IPS-20b (cell line): ENCODE measurements around the gene FSTL4.

Experiments
- H3K27ac ChIP-seq: one replicate; pipeline ENCODE4 v1.5.1; 2013; ENCODE audit warnings: low read length
- H3K27me3 ChIP-seq: 2 replicates; pipeline ENCODE4 v1.6.1; 2013; ENCODE audit warnings: mild to moderate bottlenecking, low read length, inconsistent platforms; ENCODE audit not compliant: insufficient read depth
- H3K36me3 ChIP-seq: 2 replicates; pipeline ENCODE4 v1.6.1; 2013; ENCODE audit warnings: low read depth, mild to moderate bottlenecking, inconsistent platforms, low read length, moderate library complexity; ENCODE audit not compliant: insufficient read depth
- H3K4me1 ChIP-seq: 2 replicates; pipeline ENCODE4 v1.6.1; 2013; ENCODE audit warnings: mild to moderate bottlenecking, control low read depth, inconsistent platforms, low read length, moderate library complexity; ENCODE audit not compliant: insufficient read depth
- H3K4me3 ChIP-seq: 2 replicates; pipeline ENCODE4 v1.5.1; 2013; ENCODE audit warnings: mild to moderate bottlenecking, low read length, inconsistent platforms
- H3K9ac ChIP-seq: 2 replicates; pipeline ENCODE4 v1.6.1; 2013; ENCODE audit warnings: low read depth, mild to moderate bottlenecking, inconsistent platforms, low read length, moderate library complexity
- H3K9me3 ChIP-seq: 2 replicates; pipeline ENCODE4 v1.6.1; 2013; ENCODE audit warnings: mild to moderate bottlenecking, low read depth, low read length, inconsistent platforms; ENCODE audit not compliant: insufficient read depth

FSTL4 gene

DNA sequence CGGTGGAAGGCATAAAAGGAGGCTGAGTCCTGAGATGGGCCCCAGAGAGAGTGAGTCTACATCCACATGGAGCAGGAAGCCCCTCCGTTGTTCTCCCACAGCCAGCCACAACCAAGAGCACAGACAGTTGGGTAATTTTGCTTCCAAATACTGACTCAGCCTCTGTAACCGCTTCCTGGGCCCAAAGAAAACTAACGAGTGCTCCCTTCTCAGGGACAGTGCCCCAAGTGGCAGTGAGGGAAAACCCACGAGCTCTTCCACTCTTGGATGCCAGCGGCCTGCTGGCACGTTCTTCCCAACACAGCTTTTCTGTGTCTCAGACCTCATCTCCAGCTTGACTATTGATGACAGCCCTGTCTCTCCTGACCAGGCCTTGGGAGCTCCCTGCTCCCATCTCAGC, 207.6 kb downstream of the FSTL4 start:
- Histone ChIP-seq H3K4me1 (peaks cover 11% of the 10 kb centered on the region; the same call in 1 of the 2 replicates), H3K36me3 (no peaks in the 10 kb centered on the region), H3K4me3 (no peak overlapping the region), H3K9me3 (no peaks in the 10 kb centered on the region), H3K9ac (no peak overlapping the region), H3K27ac (no peak overlapping the region), H3K27me3 (no peaks in the 10 kb centered on the region; the same call in 1 of the 2 replicates)

DNA sequence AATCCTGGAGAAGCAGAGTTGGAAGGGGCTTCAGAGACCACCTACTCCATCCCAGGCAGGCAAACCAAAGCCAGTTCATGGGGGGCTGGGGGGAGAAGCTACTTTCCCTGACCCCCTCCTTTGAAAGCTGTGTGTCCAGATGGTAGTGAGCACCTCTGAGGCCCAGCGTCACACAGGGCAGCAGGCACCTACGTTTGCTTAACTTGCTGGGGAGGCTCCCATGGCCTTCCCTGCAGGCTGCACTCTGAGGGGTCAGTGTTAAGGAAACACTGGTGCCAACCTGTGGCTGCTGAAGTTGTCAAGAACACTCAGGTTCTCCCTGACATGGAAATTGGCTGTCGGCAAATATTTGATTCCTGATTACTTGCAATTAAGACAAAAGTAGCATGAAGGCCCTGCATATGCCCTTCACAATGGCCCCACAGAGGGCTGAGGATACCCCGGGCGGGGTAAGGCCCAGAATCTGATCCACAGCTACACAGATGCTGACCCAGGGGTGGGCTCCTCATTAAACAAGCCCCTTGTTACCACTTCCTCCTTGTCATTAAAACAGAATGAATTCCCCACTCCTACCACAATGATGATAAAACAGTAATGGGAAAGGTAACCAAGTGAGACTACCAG, 208.5 kb downstream of the FSTL4 start:
- no peak overlapping the region for H3K4me3 ChIP-seq
- H3K36me3 ChIP-seq, result no peaks in the 10 kb centered on the region
- H3K27ac ChIP-seq, result no peak overlapping the region
- no peaks in the 10 kb centered on the region for H3K9me3 ChIP-seq
- no peak overlapping the region for H3K9ac ChIP-seq
- no peaks in the 10 kb centered on the region; the same call in 1 of the 2 replicates for H3K27me3 ChIP-seq
- peaks cover 11% of the 10 kb centered on the region; the same call in 1 of the 2 replicates for H3K4me1 ChIP-seq

DNA sequence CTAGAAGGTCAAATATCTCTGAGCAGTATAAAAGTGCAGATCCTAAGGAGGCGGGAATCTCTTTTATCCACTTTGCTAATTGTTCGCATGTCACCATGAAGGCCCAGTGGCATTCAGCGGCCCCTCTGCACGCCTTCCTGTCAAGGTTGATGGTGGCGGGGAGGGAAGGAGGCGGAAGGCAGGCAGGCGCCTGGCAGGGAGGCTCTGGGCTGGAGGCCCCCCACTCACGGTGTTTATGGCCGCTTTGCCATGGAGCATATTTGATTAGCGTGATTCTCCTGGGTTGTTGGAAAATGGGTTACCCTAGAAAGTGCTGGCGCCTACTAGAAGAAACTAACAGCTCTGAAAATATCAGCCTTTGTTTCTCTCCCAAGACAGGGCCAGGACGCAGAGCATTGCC, 209.6 kb downstream of the FSTL4 start:
- no peak overlapping the region for H3K9ac ChIP-seq
- H3K36me3 ChIP-seq, result no peaks in the 10 kb centered on the region
- no peak overlapping the region for H3K4me3 ChIP-seq
- H3K9me3 ChIP-seq, result no peaks in the 10 kb centered on the region
- H3K27me3 ChIP-seq, result no peaks in the 10 kb centered on the region; the same call in 1 of the 2 replicates
- peaks cover 11% of the 10 kb centered on the region; the same call in 1 of the 2 replicates for H3K4me1 ChIP-seq
- no peak overlapping the region for H3K27ac ChIP-seq

DNA sequence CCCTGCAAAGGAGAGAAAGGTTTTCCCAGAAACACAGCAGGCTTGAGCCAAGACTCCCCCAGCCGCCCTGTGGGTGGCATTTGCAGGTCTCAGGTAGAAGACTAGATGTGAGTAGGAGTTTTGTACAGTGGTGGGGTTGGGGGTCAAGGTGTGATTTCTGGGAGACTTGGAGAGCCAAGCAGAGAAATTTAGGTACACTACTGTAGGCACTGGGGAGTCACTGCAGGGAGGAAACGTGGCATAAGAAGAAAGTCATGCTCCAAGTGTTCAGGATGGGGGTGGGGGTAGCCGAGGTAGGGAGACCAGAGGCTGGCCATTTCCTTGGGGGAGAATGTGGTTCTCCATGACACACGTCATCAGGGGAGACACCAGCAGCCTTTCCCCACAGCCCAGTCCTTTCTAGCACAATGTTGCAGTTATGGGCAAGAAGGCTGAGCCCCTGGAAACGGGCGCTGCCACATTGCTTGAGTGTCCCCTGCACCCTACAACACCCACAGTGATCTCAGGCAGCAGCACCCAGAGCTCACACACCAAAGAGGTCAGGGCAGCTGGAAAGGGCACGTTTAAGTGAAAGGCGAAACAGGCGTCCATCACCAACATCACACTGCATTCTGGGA, 210.5 kb downstream of the FSTL4 start:
- H3K9ac ChIP-seq, result no peak overlapping the region
- no peaks in the 10 kb centered on the region for H3K9me3 ChIP-seq
- no peaks in the 10 kb centered on the region for H3K36me3 ChIP-seq
- no peak overlapping the region for H3K27ac ChIP-seq
- peaks cover 16% of the 10 kb centered on the region; the same call in 1 of the 2 replicates for H3K4me1 ChIP-seq
- H3K4me3 ChIP-seq, result no peak overlapping the region
- H3K27me3 ChIP-seq, result no peaks in the 10 kb centered on the region; the same call in 1 of the 2 replicates

GRCh38 chr5:133400831-133401351, 211.4 kb downstream of the FSTL4 start:
- no peak overlapping the region for H3K27ac ChIP-seq

DNA sequence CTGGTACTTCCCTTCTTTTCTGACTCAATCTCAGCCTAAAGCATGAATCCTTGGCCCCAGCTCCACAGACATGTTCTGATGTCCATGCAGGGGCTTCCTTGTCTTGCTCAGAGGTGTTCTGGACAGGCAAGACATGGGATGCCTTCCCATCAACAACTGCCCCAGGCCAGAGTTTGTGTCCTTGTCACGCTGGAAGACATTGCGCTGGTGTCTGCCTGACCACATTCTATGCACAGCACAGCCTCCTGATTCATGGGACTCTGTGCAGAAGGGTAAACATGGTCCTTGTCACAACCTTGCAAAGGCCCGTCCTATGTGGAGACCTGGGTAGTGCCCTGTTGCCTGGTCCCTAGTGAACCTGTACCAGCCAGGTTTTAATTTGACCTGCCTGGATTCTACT, 212.2 kb downstream of the FSTL4 start:
- H3K27ac ChIP-seq, result no peak overlapping the region
- no peaks in the 10 kb centered on the region for H3K9me3 ChIP-seq
- H3K4me3 ChIP-seq, result no peak overlapping the region
- H3K9ac ChIP-seq, result no peak overlapping the region
- no peaks in the 10 kb centered on the region; the same call in 1 of the 2 replicates for H3K27me3 ChIP-seq
- H3K36me3 ChIP-seq, result no peaks in the 10 kb centered on the region
- peaks cover 20% of the 10 kb centered on the region; the same call in 1 of the 2 replicates for H3K4me1 ChIP-seq

More at GRCh38 chr5:133400831-133401351, 211.4 kb downstream of the FSTL4 start:
- H3K27me3 ChIP-seq, result no peaks in the 10 kb centered on the region; the same call in 1 of the 2 replicates
- no peaks in the 10 kb centered on the region for H3K9me3 ChIP-seq
- H3K4me1 ChIP-seq, result peaks cover 20% of the 10 kb centered on the region; the same call in 1 of the 2 replicates
- no peak overlapping the region for H3K4me3 ChIP-seq
- no peak overlapping the region for H3K9ac ChIP-seq
- H3K36me3 ChIP-seq, result no peaks in the 10 kb centered on the region

DNA sequence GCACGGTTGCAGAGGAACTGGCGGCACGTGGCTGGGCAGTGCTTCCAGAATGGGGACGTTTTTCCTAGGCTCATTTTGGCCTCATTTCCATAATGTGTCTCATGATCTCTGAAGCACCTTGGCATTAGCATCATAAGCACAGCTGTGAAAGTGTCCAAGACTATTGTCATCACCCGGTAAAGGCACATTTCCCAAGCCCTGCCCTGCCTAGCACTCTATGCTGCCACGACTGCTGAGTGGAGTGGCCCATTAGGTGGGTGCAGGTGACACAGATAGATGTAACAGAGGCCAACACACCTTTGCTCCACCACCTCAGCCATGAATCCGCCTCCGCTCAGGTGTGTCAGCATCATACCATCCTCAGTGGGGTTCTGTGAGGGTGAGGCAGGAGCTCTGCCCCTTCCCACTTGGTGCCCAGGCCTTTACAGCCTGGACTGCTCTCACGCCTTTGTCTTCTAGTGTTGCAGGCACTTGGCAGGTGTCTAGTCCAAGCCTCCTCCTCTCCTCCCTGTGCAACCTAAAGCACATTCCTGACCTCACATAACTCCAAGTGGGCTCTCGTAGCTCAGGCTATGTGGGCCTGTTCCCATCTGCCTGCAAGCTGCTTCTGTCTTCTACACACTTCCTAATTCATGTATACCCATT, 213.0 kb downstream of the FSTL4 start:
- no peak overlapping the region for H3K9ac ChIP-seq
- H3K27me3 ChIP-seq, result no peaks in the 10 kb centered on the region; the same call in 1 of the 2 replicates
- H3K4me1 ChIP-seq, result peaks cover 20% of the 10 kb centered on the region; the same call in 1 of the 2 replicates
- H3K27ac ChIP-seq, result no peak overlapping the region
- no peak overlapping the region for H3K4me3 ChIP-seq
- H3K9me3 ChIP-seq, result no peaks in the 10 kb centered on the region
- no peaks in the 10 kb centered on the region for H3K36me3 ChIP-seq

DNA sequence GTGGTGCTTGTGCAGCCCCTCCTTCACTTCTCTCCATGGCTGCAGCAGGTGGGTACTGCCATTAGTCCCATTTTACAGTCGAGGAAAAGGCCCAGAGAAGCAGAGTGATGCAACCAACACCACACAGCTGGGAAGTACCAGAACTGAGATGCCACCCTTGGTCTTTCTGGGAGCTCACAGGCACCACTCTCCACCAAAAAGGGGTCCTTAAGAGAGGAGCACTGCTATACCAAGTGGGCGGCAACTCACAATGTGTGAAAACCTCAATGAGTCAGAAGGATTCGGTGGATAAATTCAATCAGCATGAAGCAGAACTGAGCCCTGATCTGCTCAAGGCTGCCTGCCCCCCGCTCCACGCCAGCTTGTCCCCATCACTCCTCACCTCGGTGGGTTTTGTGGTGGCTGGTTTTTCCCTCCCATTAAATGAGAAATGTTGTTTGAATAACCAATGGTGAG, 213.7 kb downstream of the FSTL4 start:
- Histone ChIP-seq H3K9me3 (no peaks in the 10 kb centered on the region), H3K4me1 (peaks cover 20% of the 10 kb centered on the region; the same call in 1 of the 2 replicates), H3K27ac (no peak overlapping the region), H3K9ac (no peak overlapping the region), H3K27me3 (no peaks in the 10 kb centered on the region; the same call in 1 of the 2 replicates), H3K4me3 (no peak overlapping the region), H3K36me3 (no peaks in the 10 kb centered on the region)

GRCh38 chr5:133397990-133398645, 214.2 kb downstream of the FSTL4 start:
- H3K4me3 ChIP-seq, result no peak overlapping the region

DNA sequence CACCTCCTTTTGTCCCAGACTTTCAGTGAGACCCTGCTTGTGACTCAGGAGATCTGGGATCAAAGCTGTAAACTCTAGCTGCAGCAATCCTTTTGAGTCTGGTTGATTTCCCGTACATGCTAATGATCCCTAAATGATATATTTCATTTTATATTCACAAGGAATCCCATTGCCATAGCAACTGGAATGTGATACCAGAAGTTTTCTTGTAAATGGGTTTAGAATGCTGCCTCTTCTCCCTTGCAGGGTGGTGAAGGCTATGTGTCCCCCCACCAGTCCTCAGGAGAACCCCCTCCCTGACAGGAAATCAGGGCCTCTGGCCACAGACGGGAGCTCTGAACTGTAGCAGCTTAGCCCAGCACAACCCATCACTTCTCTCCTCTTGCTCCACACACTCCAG, 215.0 kb downstream of the FSTL4 start:
- no peak overlapping the region for H3K27ac ChIP-seq

More at GRCh38 chr5:133397990-133398645, 214.2 kb downstream of the FSTL4 start:
- H3K36me3 ChIP-seq, result no peaks in the 10 kb centered on the region
- no peak overlapping the region for H3K27ac ChIP-seq
- no peak overlapping the region for H3K9ac ChIP-seq
- no peaks in the 10 kb centered on the region; the same call in 1 of the 2 replicates for H3K27me3 ChIP-seq
- no peaks in the 10 kb centered on the region for H3K9me3 ChIP-seq
- peaks cover 20% of the 10 kb centered on the region; the same call in 1 of the 2 replicates for H3K4me1 ChIP-seq

GRCh38 chr5:133396814-133397213, 215.5 kb downstream of the FSTL4 start:
- H3K9me3 ChIP-seq, result no peaks in the 10 kb centered on the region
- H3K4me3 ChIP-seq, result no peak overlapping the region
- no peaks in the 10 kb centered on the region; the same call in 1 of the 2 replicates for H3K27me3 ChIP-seq
- no peak overlapping the region for H3K9ac ChIP-seq
- no peak overlapping the region for H3K27ac ChIP-seq
- H3K4me1 ChIP-seq, result peaks cover 20% of the 10 kb centered on the region; the same call in 1 of the 2 replicates
- no peaks in the 10 kb centered on the region for H3K36me3 ChIP-seq

More for the DNA sequence above, 215.0 kb downstream of the FSTL4 start:
- Histone ChIP-seq H3K27me3 (no peaks in the 10 kb centered on the region; the same call in 1 of the 2 replicates), H3K9ac (no peak overlapping the region), H3K4me3 (no peak overlapping the region), H3K4me1 (peaks cover 20% of the 10 kb centered on the region; the same call in 1 of the 2 replicates), H3K36me3 (no peaks in the 10 kb centered on the region), H3K9me3 (no peaks in the 10 kb centered on the region)
